HK-2 (cell line): Measurements from ENCODE around the gene EPN1.
"Not testable (repeated sequence)": the region's sequence is repeated elsewhere in the genome, so short reads cannot be mapped to it uniquely, and the experiment has no call there.

Experiments
- DNase-seq: peaks from one replicate; pipeline ENCODE4 v3.0.0-alpha.2; 2018; ENCODE audit not compliant: unreplicated experiment

The EPN1 gene

GRCh38 chr19:55693336-55693974, 18.4 kb downstream of the EPN1 start:
- no peak for DNase-seq

GRCh38 chr19:55694241-55694655, 19.2 kb downstream of the EPN1 start:
- DNase-seq: no peak

- DNase-seq: no peak
Measured at GRCh38 chr19:55694656-55695491, 19.8 kb downstream of the EPN1 start.

GRCh38 chr19:55695511-55696290, 20.7 kb downstream of the EPN1 start:
- DNase-seq: no peak

- no peak for DNase-seq
Measured at GRCh38 chr19:55696301-55697068, 21.5 kb downstream of the EPN1 start.

GRCh38 chr19:55697069-55697440, 22.0 kb downstream of the EPN1 start:
- no peak for DNase-seq

GRCh38 chr19:55697698-55698097, 22.7 kb downstream of the EPN1 start:
- DNase-seq: no peak

GRCh38 chr19:55698256-55698655, 23.2 kb downstream of the EPN1 start:
- DNase-seq: no peak

GRCh38 chr19:55699221-55699620, 24.2 kb downstream of the EPN1 start:
- DNase-seq: no peak

GRCh38 chr19:55700813-55701212, 25.8 kb downstream of the EPN1 start:
- no peak for DNase-seq

- DNase-seq: no peak
Measured at GRCh38 chr19:55702131-55702627, 27.2 kb downstream of the EPN1 start.

- no peak for DNase-seq
Measured at GRCh38 chr19:55703790-55704215, 28.8 kb downstream of the EPN1 start.

- DNase-seq: no peak
Measured at GRCh38 chr19:55704494-55705245, 29.6 kb downstream of the EPN1 start.

GRCh38 chr19:55705972-55706371, 30.9 kb downstream of the EPN1 start:
- no peak for DNase-seq

- no peak for DNase-seq
Measured at GRCh38 chr19:55711719-55712118, 36.7 kb downstream of the EPN1 start.

- no peak for DNase-seq
Measured at GRCh38 chr19:55712804-55713631, 38.0 kb downstream of the EPN1 start.

- no peak for DNase-seq
Measured at GRCh38 chr19:55716531-55716930, 41.5 kb downstream of the EPN1 start.

GRCh38 chr19:55717251-55717650, 42.2 kb downstream of the EPN1 start:
- DNase-seq: no peak

GRCh38 chr19:55717879-55718711, 43.1 kb downstream of the EPN1 start:
- DNase-seq: not testable (repeated sequence)
